DMS79 (cell line): ENCODE measurements around the gene SPDEF.

ENCODE experiments used
- DNase-seq: peaks from one replicate; lab custom pipeline; 2025; lab: John Stamatoyannopoulos, UW

The SPDEF gene

GRCh38 chr6:34563513-34563870, 7.4 kb upstream of the SPDEF start:
- no peak for DNase-seq

GRCh38 chr6:34562861-34563512, 6.9 kb upstream of the SPDEF start:
- no peak for DNase-seq

DNA sequence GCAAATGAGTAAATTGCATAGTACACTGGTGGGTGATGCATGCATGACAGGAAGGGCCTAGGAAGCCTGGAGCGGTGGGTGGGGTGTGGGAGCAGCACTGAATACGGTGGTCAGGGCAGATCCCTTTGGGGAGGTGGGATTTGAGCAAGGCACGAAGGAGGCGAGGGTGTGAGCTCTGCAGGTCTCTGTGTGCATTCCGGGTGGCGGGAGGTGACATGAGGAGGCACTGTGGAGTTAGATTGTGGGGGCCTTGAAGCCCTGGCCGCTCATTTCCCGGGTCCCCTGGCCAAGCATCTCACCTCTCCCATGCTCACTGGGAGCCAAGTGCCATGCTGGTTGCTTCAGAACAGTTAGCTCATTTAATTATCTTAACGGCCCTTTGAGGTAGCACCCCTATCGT, 6.2 kb upstream of the SPDEF start:
- DNase-seq = no peak

- DNase-seq = no peak
These were observed 5.0 kb upstream of the SPDEF start for GRCh38 chr6:34561227-34561530.

- no peak for DNase-seq
These were observed 4.5 kb upstream of the SPDEF start for GRCh38 chr6:34560366-34561226.

DNA sequence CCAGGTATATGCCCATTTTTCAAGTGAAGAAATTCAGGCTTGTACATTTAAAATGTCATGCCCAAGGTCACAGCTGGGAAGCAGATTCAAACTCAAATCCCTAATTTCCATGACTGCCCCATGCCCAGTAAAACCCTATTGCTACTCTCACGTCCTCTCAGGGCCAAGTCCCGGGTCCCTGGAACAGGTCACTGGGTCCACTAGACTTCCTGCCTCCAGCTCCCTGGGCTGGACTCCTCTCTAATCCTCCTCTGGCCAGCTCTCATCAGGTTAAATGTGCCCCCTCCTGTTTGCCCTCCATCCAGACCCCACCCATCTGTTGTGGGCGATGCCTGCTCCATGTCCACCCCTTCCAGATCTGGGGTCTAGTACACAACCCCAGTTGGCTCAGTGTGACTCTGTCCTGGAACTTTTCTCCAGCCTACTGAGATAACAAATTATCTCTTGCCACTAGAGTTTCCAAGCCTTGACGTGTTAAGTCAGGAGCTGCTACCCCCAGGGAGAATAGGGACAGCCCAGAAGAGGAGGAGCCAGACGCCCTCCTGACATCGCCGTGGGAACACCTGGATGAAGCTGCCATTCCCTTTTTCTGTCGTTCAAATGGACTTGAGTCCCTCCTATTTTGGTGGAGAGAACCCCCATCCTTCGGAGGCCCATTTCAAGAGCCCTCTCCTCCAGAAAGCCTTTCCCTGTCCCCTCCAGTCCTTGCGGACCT, 3.7 kb upstream of the SPDEF start:
- no peak for DNase-seq

DNA sequence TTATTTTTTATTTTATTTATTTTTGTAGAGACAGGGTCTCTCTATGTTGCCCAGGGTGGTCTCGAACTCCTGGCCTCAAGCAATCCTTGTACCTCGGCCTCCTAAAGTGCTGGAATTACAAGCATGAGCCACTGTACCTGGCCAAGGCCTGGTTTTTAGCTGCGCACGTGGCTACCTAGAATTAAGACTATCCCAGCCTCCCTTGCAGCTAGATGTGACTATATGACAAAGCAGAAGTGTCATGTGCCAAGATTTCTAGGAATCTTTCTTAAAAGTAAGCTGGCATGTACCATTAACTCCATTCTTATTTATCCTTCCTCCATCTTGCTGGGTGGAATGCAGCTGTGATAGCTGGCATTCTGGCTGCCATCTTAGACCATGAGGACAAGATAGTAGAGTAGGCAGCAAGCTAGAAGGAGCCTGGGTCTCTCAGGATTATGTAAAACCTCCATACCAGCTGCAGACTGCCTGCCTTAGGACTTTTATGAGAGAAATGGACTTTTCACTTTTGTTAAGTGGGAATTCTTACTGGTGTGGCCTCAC, 2.1 kb upstream of the SPDEF start:
- DNase-seq = no peak

- DNase-seq = no peak
These were observed 1.1 kb upstream of the SPDEF start for GRCh38 chr6:34557228-34557627.

DNA sequence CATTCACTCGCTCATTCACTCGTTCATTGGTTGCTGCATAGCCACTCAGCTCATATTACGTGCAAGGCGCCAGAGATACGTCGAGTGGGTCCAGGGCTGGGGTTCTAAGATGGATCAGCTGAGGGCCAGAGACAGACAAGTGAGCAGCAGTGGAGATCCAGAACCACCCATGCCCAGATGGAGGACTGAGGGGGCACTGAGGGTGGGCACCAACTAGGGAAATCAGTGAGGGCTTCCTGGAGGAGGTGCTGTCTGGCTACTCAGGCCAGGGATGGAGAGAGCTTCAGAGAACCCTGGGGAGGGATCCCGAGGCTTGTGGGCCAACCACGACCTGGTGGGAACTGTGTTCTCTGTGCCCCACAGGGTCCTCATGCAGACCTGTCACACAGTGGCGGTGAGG, 364 bp upstream of the SPDEF start:
- no peak for DNase-seq

DNA sequence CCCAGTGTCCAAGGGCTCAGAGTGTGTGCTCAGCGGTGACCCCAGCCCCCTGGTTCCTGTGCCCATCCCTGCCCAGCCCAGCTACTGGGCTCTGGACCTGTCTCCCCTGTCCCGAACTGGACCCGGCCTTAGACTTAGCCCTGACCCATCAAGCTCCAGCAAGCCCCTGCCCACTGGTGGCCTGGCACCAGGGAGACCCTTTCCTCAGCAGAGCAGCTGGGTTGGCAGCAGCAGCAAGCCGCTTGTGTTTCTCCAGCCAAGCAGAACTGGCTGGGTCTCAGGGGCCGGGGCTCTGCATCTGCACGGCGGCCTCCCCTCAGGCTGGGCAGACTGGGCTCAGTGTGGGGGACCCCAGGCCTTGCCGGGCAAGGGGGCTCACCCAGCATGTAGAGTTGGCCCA, 801 bp downstream of the SPDEF start:
- no peak for DNase-seq

DNA sequence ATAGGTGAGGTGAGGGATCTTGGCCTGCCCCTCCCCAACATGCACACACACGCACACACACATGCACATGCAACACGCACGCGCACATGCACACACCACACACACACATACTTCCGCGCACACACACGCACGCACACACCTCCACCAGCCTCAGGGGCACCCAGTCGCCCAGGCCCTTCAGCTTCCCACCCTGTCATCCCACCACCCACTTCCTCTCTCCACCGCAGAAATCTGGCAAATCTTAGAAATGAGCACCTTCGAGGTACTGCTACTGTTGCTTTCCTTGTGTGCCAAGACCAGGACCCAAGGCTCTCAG, 1.2 kb downstream of the SPDEF start:
- no peak for DNase-seq

- DNase-seq = no peak
These were observed 1.7 kb downstream of the SPDEF start for GRCh38 chr6:34554291-34555006.

DNA sequence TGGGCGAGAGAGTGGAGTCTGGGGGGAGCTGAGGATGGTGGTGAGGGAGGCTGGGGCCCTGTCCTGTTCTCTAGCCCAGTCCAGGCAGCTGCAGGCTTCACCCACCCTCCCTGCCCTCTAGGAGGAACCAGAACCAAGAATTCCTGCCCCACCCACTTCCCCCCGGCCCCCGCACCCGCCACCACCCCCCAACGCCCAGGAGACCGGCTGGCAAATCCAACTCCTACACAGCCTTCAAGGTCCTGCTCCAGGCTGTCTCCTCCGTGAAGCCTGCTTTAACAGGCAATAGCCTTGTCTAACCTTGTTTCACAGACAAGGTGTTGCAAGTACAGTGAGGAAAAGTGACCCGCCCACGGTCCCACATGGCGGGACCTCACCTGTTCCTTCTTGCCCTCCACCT, 2.4 kb downstream of the SPDEF start:
- no peak for DNase-seq

- no peak for DNase-seq
These were observed 3.0 kb downstream of the SPDEF start for GRCh38 chr6:34553146-34553545.

GRCh38 chr6:34552620-34553019, 3.5 kb downstream of the SPDEF start:
- DNase-seq = no peak

DNA sequence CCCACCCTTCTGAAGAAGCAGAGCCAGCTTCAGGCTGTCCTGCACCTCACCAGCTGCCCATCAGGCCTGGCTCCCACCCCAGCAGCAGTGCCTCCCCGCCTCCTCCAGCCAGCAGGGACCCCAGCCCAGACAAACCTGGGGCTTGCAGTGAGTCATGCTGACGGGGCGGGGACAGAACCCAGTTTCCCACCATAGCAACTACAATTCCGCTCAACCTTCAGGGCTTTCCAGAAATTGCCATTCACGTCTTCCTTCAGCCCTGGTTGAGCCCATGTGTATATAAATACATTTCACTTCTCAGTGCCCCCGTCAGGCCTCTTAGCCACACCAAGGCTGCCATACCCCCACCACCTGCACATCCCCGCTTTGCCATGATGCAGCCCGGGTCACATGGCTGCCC, 4.4 kb downstream of the SPDEF start:
- DNase-seq = no peak

- no peak for DNase-seq
These were observed 6.3 kb downstream of the SPDEF start for GRCh38 chr6:34549804-34550202.

GRCh38 chr6:34549026-34549803, 6.9 kb downstream of the SPDEF start:
- DNase-seq = no peak

- no peak for DNase-seq
These were observed 8.2 kb downstream of the SPDEF start for GRCh38 chr6:34547701-34548644.

DNA sequence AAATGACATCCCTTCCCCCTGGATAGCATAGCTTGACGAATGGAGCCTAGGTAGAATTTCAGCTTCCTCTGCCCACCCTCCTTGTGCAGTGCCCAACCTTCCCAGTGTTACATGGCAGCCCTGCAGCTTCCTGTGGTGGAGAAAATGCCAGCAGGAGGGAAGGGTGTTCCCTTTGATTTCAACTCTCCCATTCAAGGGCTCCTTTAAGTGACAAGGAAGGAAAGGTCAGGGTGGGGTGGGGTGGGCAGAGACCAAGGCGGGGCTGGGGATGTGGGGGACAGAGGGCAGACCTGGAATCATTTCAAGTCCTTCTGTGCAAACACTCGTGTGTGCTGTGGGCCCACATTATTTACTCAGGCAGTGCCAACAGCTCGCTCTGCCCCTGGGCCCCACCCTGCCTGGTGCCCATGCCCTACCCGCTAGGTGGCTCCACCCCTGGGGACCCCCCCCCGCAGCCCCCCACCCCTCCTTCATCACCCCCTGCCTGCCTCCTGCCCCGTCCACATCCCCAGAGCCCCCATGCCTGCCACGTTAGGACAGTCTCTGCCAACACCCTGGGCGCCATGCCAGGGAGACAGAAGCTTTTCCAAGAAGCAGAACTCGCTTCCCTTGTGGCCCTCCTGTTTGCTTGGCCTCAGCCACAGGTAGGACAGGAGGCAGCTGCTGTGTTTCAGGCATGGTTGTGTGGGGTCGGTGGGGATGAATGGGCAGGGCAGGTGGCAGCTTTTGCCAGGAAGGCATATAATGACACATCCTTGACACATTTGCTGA, 9.4 kb downstream of the SPDEF start:
- peak; percentile 89 for DNase-seq
